ENCODE data around the gene SSC4D.
A peak's percentile ranks its signal among the peaks of the same experiment; 100 is the strongest.
"Not testable (repeated sequence)": the region's sequence is repeated elsewhere in the genome, so short reads cannot be mapped to it uniquely, and the experiment has no call there.

Gene SSC4D

GRCh38 chr7:76417654-76418310 lies 8.3 kb upstream of the SSC4D start:
- DNase-seq, result not testable (repeated sequence)

GRCh38 chr7:76412249-76412648 lies 2.8 kb upstream of the SSC4D start:
- no peak for DNase-seq

- no peak for DNase-seq
Measured at GRCh38 chr7:76411626-76412025, 2.1 kb upstream of the SSC4D start.

GRCh38 chr7:76408121-76408560 lies 1.4 kb downstream of the SSC4D start:
- no peak for DNase-seq

- DNase-seq, result no peak
Measured at GRCh38 chr7:76407718-76408117, 1.8 kb downstream of the SSC4D start.

- no peak for DNase-seq
Measured at GRCh38 chr7:76405738-76406137, 3.8 kb downstream of the SSC4D start.

GRCh38 chr7:76403780-76404494 lies 5.6 kb downstream of the SSC4D start:
- no peak for DNase-seq

GRCh38 chr7:76403097-76403496 lies 6.4 kb downstream of the SSC4D start:
- DNase-seq, result not testable (repeated sequence)

GRCh38 chr7:76400248-76400647 lies 9.2 kb downstream of the SSC4D start:
- DNase-seq, result no peak

- peak; percentile 70 for DNase-seq
Measured at GRCh38 chr7:76397409-76398183, 11.9 kb downstream of the SSC4D start.

GRCh38 chr7:76396864-76397263 lies 12.6 kb downstream of the SSC4D start:
- DNase-seq, result no peak

- DNase-seq, result no peak
Measured at GRCh38 chr7:76395965-76396726, 13.4 kb downstream of the SSC4D start.

GRCh38 chr7:76395605-76395964 lies 13.9 kb downstream of the SSC4D start:
- DNase-seq, result not testable (repeated sequence)

- no peak for DNase-seq
Measured at GRCh38 chr7:76394957-76395356, 14.5 kb downstream of the SSC4D start.

GRCh38 chr7:76393116-76394031 lies 16.1 kb downstream of the SSC4D start:
- DNase-seq, result peak; percentile 94

GRCh38 chr7:76392531-76393115 lies 16.9 kb downstream of the SSC4D start:
- DNase-seq, result no peak

GRCh38 chr7:76390092-76390491 lies 19.4 kb downstream of the SSC4D start:
- no peak for DNase-seq

GRCh38 chr7:76387789-76388188 lies 21.7 kb downstream of the SSC4D start:
- DNase-seq, result not testable (repeated sequence)

GRCh38 chr7:76386691-76387260 lies 22.7 kb downstream of the SSC4D start:
- DNase-seq, result no peak

GRCh38 chr7:76383089-76383944 lies 26.2 kb downstream of the SSC4D start:
- DNase-seq, result no peak

All from NK-92 treated with Interleukin-12 subunit alpha and Interleukin-12 subunit beta, amount 100 ng/mL, for 24 hours (cell line).